PC-9 (cell line): Measurements from ENCODE around the gene PRR7. TPM values are rescaled to one million over a fixed set of nuclear protein-coding genes. Genes with fewer than 3 reads are reported as not detected.

ENCODE experiments used
- BruUV-seq: library from RNA; stranded (reverse); fragments of 400-500 nt; replicated peaks from 2 replicates; lab custom pipeline; 2021; lab: Mats Ljungman, UMichigan
- CTCF ChIA-PET: fragments of 300-600 bp; sonication (Branson Sonifier 250); formaldehyde crosslinking; loops from one replicate; lab custom pipeline; 2022; ENCODE audit warnings: antibody characterized with exemption; lab: Charles Lee
- POLR2A ChIA-PET: fragments of 300-600 bp; sonication (Branson Sonifier 250); formaldehyde crosslinking; loops from one replicate; lab custom pipeline; 2022; ENCODE audit warnings: antibody characterized with exemption; ENCODE audit not compliant: unreplicated experiment; lab: Charles Lee
- DNase-seq, 2 experiments: peaks; one replicate each; pipeline versions ENCODE4 v3.0.0 to v3.0.0-alpha.2; 2015 to 2022; ENCODE audit warnings: mixed read lengths in 1 of 2
- H2AFZ ChIP-seq: fragments of 200-600 bp; sonication (generic); 2 replicates; pipeline ENCODE4 v1.8.1; 2017; ENCODE audit warnings: antibody characterized with exemption
- H3F3A ChIP-seq: fragments of 200-600 bp; sonication (generic); 2 replicates; pipeline ENCODE4 v1.8.1; 2017; ENCODE audit warnings: antibody characterized with exemption, mild to moderate bottlenecking, low read depth; ENCODE audit not compliant: insufficient read depth
- H3K27ac ChIP-seq: fragments of 200-600 bp; sonication (generic); 2 replicates; pipeline ENCODE4 v1.6.1; 2016; ENCODE audit warnings: mixed run types
- H3K27me3 ChIP-seq: fragments of 200-600 bp; sonication (generic); 2 replicates; pipeline ENCODE4 v1.6.1; 2016; ENCODE audit warnings: low read depth, mixed run types; ENCODE audit not compliant: insufficient read depth
- H3K36me3 ChIP-seq: fragments of 200-600 bp; sonication (generic); 2 replicates; pipeline ENCODE4 v1.6.1; 2016; ENCODE audit warnings: low read depth, mixed run types
- H3K4me1 ChIP-seq: fragments of 200-600 bp; sonication (generic); replicated peaks from 2 replicates; pipeline ENCODE4 v1.6.1; 2016; ENCODE audit warnings: mixed run types; ENCODE audit not compliant: insufficient read depth
- H3K4me2 ChIP-seq: fragments of 200-600 bp; sonication (generic); 2 replicates; pipeline ENCODE4 v1.6.1; 2017; ENCODE audit warnings: mixed run types
- H3K4me3 ChIP-seq: fragments of 200-600 bp; sonication (generic); 2 replicates; pipeline ENCODE4 v1.6.1; 2016; ENCODE audit warnings: mixed run types
- H3K79me2 ChIP-seq: fragments of 200-600 bp; sonication (generic); 2 replicates; pipeline ENCODE4 v1.6.1; 2017; ENCODE audit warnings: low read depth, mixed run types
- H3K9me2 ChIP-seq: fragments of 200-600 bp; sonication (generic); 2 replicates; pipeline ENCODE4 v1.8.1; 2017; ENCODE audit warnings: mild to moderate bottlenecking; ENCODE audit not compliant: insufficient read depth
- H3K9me3 ChIP-seq: fragments of 200-600 bp; sonication (generic); 2 replicates; pipeline ENCODE4 v1.8.1; 2016; ENCODE audit warnings: low read depth; ENCODE audit not compliant: insufficient read depth
- H4K20me1 ChIP-seq: fragments of 200-600 bp; sonication (generic); 2 replicates; pipeline ENCODE4 v1.8.1; 2017; ENCODE audit not compliant: insufficient read depth
- CTCF ChIP-seq: fragments of 200-600 bp; sonication (generic); conservative IDR thresholded peaks from 2 replicates; pipeline ENCODE4 v1.6.1; 2017; ENCODE audit warnings: mixed run types, antibody characterized with exemption, mild to moderate bottlenecking, moderate library complexity
- EZH2 ChIP-seq: fragments of 200-600 bp; sonication (generic); IDR thresholded peaks from 2 replicates; pipeline ENCODE4 v1.8.0; 2017; ENCODE audit warnings: antibody characterized with exemption, low read depth
- intact Hi-C: fragments of 100-400 bp; cut with micrococcal nuclease; formaldehyde crosslinking; loops from one replicate; pipeline ENCODE4 v1.10.0; 2022; ENCODE audit not compliant: unreplicated experiment
- total RNA-seq: library from RNA; stranded (reverse); gene quantifications from 2 replicates; pipeline ENCODE4 v1.2.3, GENCODE V29; 2021

The PRR7 gene
- total RNA-seq, 1 experiment from 2014 or later = 22.2 TPM

- TF ChIP-seq EZH2 (no peak), CTCF (no peak)
- intact Hi-C loops = loop anchor here (2.0 kb wide), 1 partner anchor 21 kb away; no protein-coding TSS in a partner anchor
- H3K9me2 ChIP-seq = no peaks in the 10 kb centered on the region
- BruUV-seq = no TSS peak
- H3K9me3 ChIP-seq = no peaks in the 10 kb centered on the region
- peak within 1 kb of the TSS; percentile 97 for H3K4me2 ChIP-seq
- H3K27me3 ChIP-seq = no peaks in the 10 kb centered on the region
- CTCF ChIA-PET = interaction anchor here (0.7 to 1.0 kb wide), 2 partner anchors 18 to 28 kb away, joined by 4 read pairs; no protein-coding TSS in a partner anchor
- peak within 1 kb of the TSS; percentile 79 for H3K4me3 ChIP-seq
- peaks cover 46% of the 10 kb centered on the region for H3F3A ChIP-seq
- H2AFZ ChIP-seq = 0 out of 2 replicates have a peak within 1 kb of the TSS, but pooled peaks have one; percentile 63
- peaks cover 21% of the 10 kb centered on the region; the same call in 1 of the 2 replicates for H3K79me2 ChIP-seq
- H4K20me1 ChIP-seq = peaks cover 19% of the 10 kb centered on the region
- H3K4me1 ChIP-seq = peaks cover 22% of the 10 kb centered on the region
- DNase-seq = no peak
- no peaks in the 10 kb centered on the region for H3K36me3 ChIP-seq
- no peak within 1 kb of the TSS for H3K27ac ChIP-seq
- POLR2A ChIA-PET = interaction anchor here (2.1 kb wide), 1 partner anchor 22 kb away, joined by 6 read pairs; no protein-coding TSS in a partner anchor
Observed at GRCh38 chr5:177473443-177474001, 26.9 kb downstream of the PRR7 start, which contains the start of gene DBN1. Gene DBN1, minus strand, starts transcription at chr5:177473634. Its CDS starts 113 bp downstream, at chr5:177473521.

GRCh38 chr5:177474002-177474476 lies 27.4 kb downstream of the PRR7 start:
- no TSS peak for BruUV-seq
- intact Hi-C loops = loop anchor here (2.0 kb wide), 1 partner anchor 21 kb away; no protein-coding TSS in a partner anchor
- Histone ChIP-seq H3K27ac (no peak overlapping the region), H3K4me3 (no peak overlapping the region), H3K27me3 (no peaks in the 10 kb centered on the region), H3F3A (peaks cover 45% of the 10 kb centered on the region; the same call in 1 of the 2 replicates), H3K9me3 (no peaks in the 10 kb centered on the region), H3K36me3 (no peaks in the 10 kb centered on the region), H3K4me1 (peaks cover 22% of the 10 kb centered on the region), H3K9me2 (no peaks in the 10 kb centered on the region), H3K4me2 (no peak overlapping the region), H2AFZ (no peak overlapping the region), H4K20me1 (peaks cover 14% of the 10 kb centered on the region), H3K79me2 (peaks cover 21% of the 10 kb centered on the region; the same call in 1 of the 2 replicates)
- CTCF ChIA-PET = interaction anchor here (0.7 to 1.0 kb wide), 2 partner anchors 19 to 27 kb away, joined by 4 read pairs; no protein-coding TSS in a partner anchor
- POLR2A ChIA-PET = no interaction called here
- no peak for TF ChIP-seq EZH2
- TF ChIP-seq CTCF = no peak
- DNase-seq = peak in 1 of 2 experiments; percentile 31

GRCh38 chr5:177474846-177475562 lies 28.4 kb downstream of the PRR7 start:
- BruUV-seq = no TSS peak
- DNase-seq = peak in 1 of 2 experiments; percentile 35
- Histone ChIP-seq H3K79me2 (peaks cover 21% of the 10 kb centered on the region; the same call in 1 of the 2 replicates), H3K4me3 (no peak overlapping the region), H2AFZ (no peak overlapping the region), H4K20me1 (peaks cover 5% of the 10 kb centered on the region; the same call in 1 of the 2 replicates), H3K9me3 (no peaks in the 10 kb centered on the region), H3K36me3 (no peaks in the 10 kb centered on the region), H3K27ac (no peak overlapping the region), H3K9me2 (no peaks in the 10 kb centered on the region), H3K27me3 (no peaks in the 10 kb centered on the region), H3F3A (peaks cover 46% of the 10 kb centered on the region), H3K4me1 (peaks cover 22% of the 10 kb centered on the region), H3K4me2 (no peak overlapping the region)
- no peak for TF ChIP-seq CTCF
- TF ChIP-seq EZH2 = no peak
- intact Hi-C loops = loop anchor here (2.0 kb wide), 1 partner anchor 20 kb away; no protein-coding TSS in a partner anchor
- CTCF ChIA-PET = no interaction called here
- POLR2A ChIA-PET = interaction anchor here (0.6 kb wide), 1 partner anchor 732 kb away, joined by 4 read pairs; no protein-coding TSS in a partner anchor
